ENCODE results near the gene CDK5RAP2. TPM values are rescaled to one million over a fixed set of nuclear protein-coding genes. Genes with fewer than 3 reads are reported as not detected.

CDK5RAP2 gene
- total and polyA plus RNA-seq, 10 of the 15 experiments (the other 5 are each of a cell fraction or from before 2014, with no cell fraction given): 16.2 to 53.5 (median 34.5) TPM

GRCh38 chr9:120524038-120524437 is 55.9 kb downstream of the CDK5RAP2 start:
- no peak overlapping the region for H3K4me3 ChIP-seq
- ChIA-PET SMC1A (ENCODE audit: uncharacterized antibody, unreplicated experiment) (no interaction called here), RAD21 (ENCODE audit: unreplicated experiment) (no interaction called here), CTCF (interaction anchor here (1.1 kb wide), 1 partner anchor 21 kb away, joined by 3 read pairs; no protein-coding TSS in a partner anchor), POLR2A (no interaction called here)
- H3K4me2 ChIP-seq (ENCODE audit: control insufficient read depth, insufficient read depth): no peak overlapping the region
- FAIRE-seq: no peak
- H3K79me2 ChIP-seq (ENCODE audit: control insufficient read depth, insufficient read depth, low read length): no peaks in the 10 kb centered on the region
- H3K27me3 ChIP-seq (replicated peaks in 1 of 2; ENCODE audit: control insufficient read depth in 2 of 2, insufficient read depth in 2 of 2, low read length in 1 of 2): no peaks in the 10 kb centered on the region
- no peaks in the 10 kb centered on the region for H3K9me3 ChIP-seq (replicated peaks; ENCODE audit: control insufficient read depth, insufficient read depth, low read length)
- ATAC-seq: no peak
- no peaks in the 10 kb centered on the region for H4K20me1 ChIP-seq (ENCODE audit: control insufficient read depth, insufficient read depth)
- no peak overlapping the region for H3K27ac ChIP-seq (ENCODE audit: control insufficient read depth, insufficient read depth)
- no TSS peak for BruUV-seq (replicated peaks)
- in situ Hi-C loops (cut with MboI): no loop called here
- no peak for DNase-seq (ENCODE audit: low read depth, low spot score)
- peaks cover 12 to 28% of the 10 kb centered on the region in 2 experiments for H3K36me3 ChIP-seq (ENCODE audit: control insufficient read depth in 2 of 2, insufficient read depth in 2 of 2, low read length in 1 of 2)
- intact Hi-C loops (cut with micrococcal nuclease; ENCODE audit: unreplicated experiment): no loop called here
- no peaks in the 10 kb centered on the region for H3K4me1 ChIP-seq (ENCODE audit: control insufficient read depth, insufficient read depth, low read length)
- WGBS (ENCODE audit: insufficient coverage, insufficient replicate concordance, low lambda C conversion rate, missing lambda C conversion rate): 93% methylated on average over 3 of the region's 3 CpGs
- no peak overlapping the region for H3K9ac ChIP-seq (ENCODE audit: control insufficient read depth, insufficient read depth, low read length)
- no peak overlapping the region for H2AFZ ChIP-seq (ENCODE audit: control insufficient read depth, low read depth, low read length)
- TF ChIP-seq, protein P1, sequence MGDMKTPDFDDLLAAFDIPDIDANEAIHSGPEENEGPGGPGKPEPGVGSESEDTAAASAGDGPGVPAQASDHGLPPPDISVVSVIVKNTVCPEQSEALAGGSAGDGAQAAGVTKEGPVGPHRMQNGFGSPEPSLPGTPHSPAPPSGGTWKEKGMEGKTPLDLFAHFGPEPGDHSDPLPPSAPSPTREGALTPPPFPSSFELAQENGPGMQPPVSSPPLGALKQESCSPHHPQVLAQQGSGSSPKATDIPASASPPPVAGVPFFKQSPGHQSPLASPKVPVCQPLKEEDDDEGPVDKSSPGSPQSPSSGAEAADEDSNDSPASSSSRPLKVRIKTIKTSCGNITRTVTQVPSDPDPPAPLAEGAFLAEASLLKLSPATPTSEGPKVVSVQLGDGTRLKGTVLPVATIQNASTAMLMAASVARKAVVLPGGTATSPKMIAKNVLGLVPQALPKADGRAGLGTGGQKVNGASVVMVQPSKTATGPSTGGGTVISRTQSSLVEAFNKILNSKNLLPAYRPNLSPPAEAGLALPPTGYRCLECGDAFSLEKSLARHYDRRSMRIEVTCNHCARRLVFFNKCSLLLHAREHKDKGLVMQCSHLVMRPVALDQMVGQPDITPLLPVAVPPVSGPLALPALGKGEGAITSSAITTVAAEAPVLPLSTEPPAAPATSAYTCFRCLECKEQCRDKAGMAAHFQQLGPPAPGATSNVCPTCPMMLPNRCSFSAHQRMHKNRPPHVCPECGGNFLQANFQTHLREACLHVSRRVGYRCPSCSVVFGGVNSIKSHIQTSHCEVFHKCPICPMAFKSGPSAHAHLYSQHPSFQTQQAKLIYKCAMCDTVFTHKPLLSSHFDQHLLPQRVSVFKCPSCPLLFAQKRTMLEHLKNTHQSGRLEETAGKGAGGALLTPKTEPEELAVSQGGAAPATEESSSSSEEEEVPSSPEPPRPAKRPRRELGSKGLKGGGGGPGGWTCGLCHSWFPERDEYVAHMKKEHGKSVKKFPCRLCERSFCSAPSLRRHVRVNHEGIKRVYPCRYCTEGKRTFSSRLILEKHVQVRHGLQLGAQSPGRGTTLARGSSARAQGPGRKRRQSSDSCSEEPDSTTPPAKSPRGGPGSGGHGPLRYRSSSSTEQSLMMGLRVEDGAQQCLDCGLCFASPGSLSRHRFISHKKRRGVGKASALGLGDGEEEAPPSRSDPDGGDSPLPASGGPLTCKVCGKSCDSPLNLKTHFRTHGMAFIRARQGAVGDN (IDR thresholded peaks at IDR 0.05): no peak
- no peak for TF ChIP-seq POU2F2 (IDR thresholded peaks at IDR 0.05; ENCODE audit: borderline replicate concordance, low read depth, low read length)
- TF ChIP-seq, protein P2, sequence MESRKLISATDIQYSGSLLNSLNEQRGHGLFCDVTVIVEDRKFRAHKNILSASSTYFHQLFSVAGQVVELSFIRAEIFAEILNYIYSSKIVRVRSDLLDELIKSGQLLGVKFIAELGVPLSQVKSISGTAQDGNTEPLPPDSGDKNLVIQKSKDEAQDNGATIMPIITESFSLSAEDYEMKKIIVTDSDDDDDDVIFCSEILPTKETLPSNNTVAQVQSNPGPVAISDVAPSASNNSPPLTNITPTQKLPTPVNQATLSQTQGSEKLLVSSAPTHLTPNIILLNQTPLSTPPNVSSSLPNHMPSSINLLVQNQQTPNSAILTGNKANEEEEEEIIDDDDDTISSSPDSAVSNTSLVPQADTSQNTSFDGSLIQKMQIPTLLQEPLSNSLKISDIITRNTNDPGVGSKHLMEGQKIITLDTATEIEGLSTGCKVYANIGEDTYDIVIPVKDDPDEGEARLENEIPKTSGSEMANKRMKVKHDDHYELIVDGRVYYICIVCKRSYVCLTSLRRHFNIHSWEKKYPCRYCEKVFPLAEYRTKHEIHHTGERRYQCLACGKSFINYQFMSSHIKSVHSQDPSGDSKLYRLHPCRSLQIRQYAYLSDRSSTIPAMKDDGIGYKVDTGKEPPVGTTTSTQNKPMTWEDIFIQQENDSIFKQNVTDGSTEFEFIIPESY (IDR thresholded peaks at IDR 0.05): no peak
- no peak for TF ChIP-seq JUNB (IDR thresholded peaks at IDR 0.05)
- TF ChIP-seq, protein P3, sequence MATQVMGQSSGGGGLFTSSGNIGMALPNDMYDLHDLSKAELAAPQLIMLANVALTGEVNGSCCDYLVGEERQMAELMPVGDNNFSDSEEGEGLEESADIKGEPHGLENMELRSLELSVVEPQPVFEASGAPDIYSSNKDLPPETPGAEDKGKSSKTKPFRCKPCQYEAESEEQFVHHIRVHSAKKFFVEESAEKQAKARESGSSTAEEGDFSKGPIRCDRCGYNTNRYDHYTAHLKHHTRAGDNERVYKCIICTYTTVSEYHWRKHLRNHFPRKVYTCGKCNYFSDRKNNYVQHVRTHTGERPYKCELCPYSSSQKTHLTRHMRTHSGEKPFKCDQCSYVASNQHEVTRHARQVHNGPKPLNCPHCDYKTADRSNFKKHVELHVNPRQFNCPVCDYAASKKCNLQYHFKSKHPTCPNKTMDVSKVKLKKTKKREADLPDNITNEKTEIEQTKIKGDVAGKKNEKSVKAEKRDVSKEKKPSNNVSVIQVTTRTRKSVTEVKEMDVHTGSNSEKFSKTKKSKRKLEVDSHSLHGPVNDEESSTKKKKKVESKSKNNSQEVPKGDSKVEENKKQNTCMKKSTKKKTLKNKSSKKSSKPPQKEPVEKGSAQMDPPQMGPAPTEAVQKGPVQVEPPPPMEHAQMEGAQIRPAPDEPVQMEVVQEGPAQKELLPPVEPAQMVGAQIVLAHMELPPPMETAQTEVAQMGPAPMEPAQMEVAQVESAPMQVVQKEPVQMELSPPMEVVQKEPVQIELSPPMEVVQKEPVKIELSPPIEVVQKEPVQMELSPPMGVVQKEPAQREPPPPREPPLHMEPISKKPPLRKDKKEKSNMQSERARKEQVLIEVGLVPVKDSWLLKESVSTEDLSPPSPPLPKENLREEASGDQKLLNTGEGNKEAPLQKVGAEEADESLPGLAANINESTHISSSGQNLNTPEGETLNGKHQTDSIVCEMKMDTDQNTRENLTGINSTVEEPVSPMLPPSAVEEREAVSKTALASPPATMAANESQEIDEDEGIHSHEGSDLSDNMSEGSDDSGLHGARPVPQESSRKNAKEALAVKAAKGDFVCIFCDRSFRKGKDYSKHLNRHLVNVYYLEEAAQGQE (IDR thresholded peaks at IDR 0.05; ENCODE audit: low read depth, low read length): no peak
- TF ChIP-seq TCF3 (IDR thresholded peaks at IDR 0.05; ENCODE audit: borderline replicate concordance, insufficient read depth, low read depth, low read length): no peak
- no peak for TF ChIP-seq MXI1 (IDR thresholded peaks at IDR 0.05; ENCODE audit: low read depth, low read length)
- TF ChIP-seq ZNF24 (IDR thresholded peaks at IDR 0.05): no peak
- TF ChIP-seq NFXL1 (IDR thresholded peaks at IDR 0.05; ENCODE audit: borderline replicate concordance): no peak
- TF ChIP-seq, protein P4, sequence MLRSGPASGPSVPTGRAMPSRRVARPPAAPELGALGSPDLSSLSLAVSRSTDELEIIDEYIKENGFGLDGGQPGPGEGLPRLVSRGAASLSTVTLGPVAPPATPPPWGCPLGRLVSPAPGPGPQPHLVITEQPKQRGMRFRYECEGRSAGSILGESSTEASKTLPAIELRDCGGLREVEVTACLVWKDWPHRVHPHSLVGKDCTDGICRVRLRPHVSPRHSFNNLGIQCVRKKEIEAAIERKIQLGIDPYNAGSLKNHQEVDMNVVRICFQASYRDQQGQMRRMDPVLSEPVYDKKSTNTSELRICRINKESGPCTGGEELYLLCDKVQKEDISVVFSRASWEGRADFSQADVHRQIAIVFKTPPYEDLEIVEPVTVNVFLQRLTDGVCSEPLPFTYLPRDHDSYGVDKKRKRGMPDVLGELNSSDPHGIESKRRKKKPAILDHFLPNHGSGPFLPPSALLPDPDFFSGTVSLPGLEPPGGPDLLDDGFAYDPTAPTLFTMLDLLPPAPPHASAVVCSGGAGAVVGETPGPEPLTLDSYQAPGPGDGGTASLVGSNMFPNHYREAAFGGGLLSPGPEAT (IDR thresholded peaks at IDR 0.05; ENCODE audit: low read depth): no peak
- TF ChIP-seq USF1 (IDR thresholded peaks at IDR 0.05; ENCODE audit: borderline replicate concordance, extremely low read length, insufficient read depth, low read depth, low read length): no peak
- no peak for TF ChIP-seq DPF2 (IDR thresholded peaks at IDR 0.05)
